H1 (cell line): ENCODE measurements around the gene ZNF823. TPM values are rescaled to one million over a fixed set of nuclear protein-coding genes. Genes with fewer than 3 reads are reported as not detected.

ENCODE experiments used
- CTCF ChIA-PET: fragments of 300-600 bp; sonication (Branson Sonifier 250); formaldehyde crosslinking; loops from one replicate; lab custom pipeline; 2021; ENCODE audit not compliant: partially characterized antibody; lab: Charles Lee
- POLR2A ChIA-PET: fragments of 300-600 bp; sonication (Branson Sonifier 250); formaldehyde crosslinking; loops from one replicate; lab custom pipeline; 2021; ENCODE audit warnings: inconsistent platforms; ENCODE audit not compliant: partially characterized antibody; lab: Charles Lee
- DNase-seq, 2 experiments: peaks; one replicate each; pipeline versions ENCODE4 v3.0.0 to v3.0.0-alpha.2; 2010 to 2022; ENCODE audit warnings: low spot score in 2 of 2, low read depth in 1 of 2, mixed read lengths in 1 of 2
- FAIRE-seq: peaks from 2 replicates; lab custom pipeline; 2011; peaks lifted over from hg19 to GRCh38; lab: Jason Lieb, UNC
- H2AFZ ChIP-seq: 2 replicates; pipeline ENCODE4 v1.8.1; 2012; ENCODE audit warnings: low read length, inconsistent platforms
- H2AK5ac ChIP-seq: 2 replicates; pipeline ENCODE4 v1.6.1; 2013; ENCODE audit warnings: low read depth, low read length
- H2BK120ac ChIP-seq: replicated peaks from 2 replicates; pipeline ENCODE3; 2013; ENCODE audit warnings: low read depth, low read length, inconsistent platforms
- H2BK12ac ChIP-seq: 2 replicates; pipeline ENCODE4 v1.6.1; 2013; ENCODE audit warnings: low read depth, low read length
- H2BK15ac ChIP-seq: 2 replicates; pipeline ENCODE4 v1.6.1; 2013; ENCODE audit warnings: low read length
- H2BK20ac ChIP-seq: 2 replicates; pipeline ENCODE4 v1.6.1; 2013; ENCODE audit warnings: low read length
- H2BK5ac ChIP-seq: 2 replicates; pipeline ENCODE4 v1.6.1; 2013; ENCODE audit warnings: low read depth, low read length
- H3K14ac ChIP-seq: 2 replicates; pipeline ENCODE4 v1.6.1; 2013; ENCODE audit warnings: inconsistent platforms; ENCODE audit not compliant: insufficient read length
- H3K18ac ChIP-seq: 2 replicates; pipeline ENCODE4 v1.6.1; 2013; ENCODE audit warnings: low read length; ENCODE audit errors: extremely low read depth
- H3K23ac ChIP-seq: 2 replicates; pipeline ENCODE4 v1.6.1; 2013; ENCODE audit warnings: inconsistent platforms; ENCODE audit not compliant: insufficient read length
- H3K23me2 ChIP-seq: 2 replicates; pipeline ENCODE4 v1.6.1; 2013; ENCODE audit warnings: low read depth, low read length
- H3K27ac ChIP-seq: 2 replicates; pipeline ENCODE4 v1.6.1; 2011; ENCODE audit warnings: low read depth, low read length, inconsistent platforms
- H3K27me3 ChIP-seq, 4 experiments: replicated peaks in 1 of 4; 1 replicate in 1 of 4; 2 replicates in 3 of 4; pipeline versions ENCODE4 v1.6.1 to v1.8.1; 2011 to 2013; ENCODE audit warnings: low read length in 3 of 4, mild to moderate bottlenecking in 3 of 4, inconsistent platforms in 2 of 4, mixed read lengths in 2 of 4, moderate library complexity in 1 of 4; ENCODE audit not compliant: control insufficient read depth in 3 of 4, insufficient read depth in 3 of 4; ENCODE audit errors: extremely low read depth in 1 of 4
- H3K36me3 ChIP-seq, 4 experiments: 2 replicates each; pipeline versions ENCODE4 v1.6.1 to v1.8.1; 2011 to 2013; ENCODE audit warnings: mild to moderate bottlenecking in 4 of 4, low read length in 3 of 4, moderate library complexity in 2 of 4, control low read depth in 1 of 4, inconsistent platforms in 1 of 4; ENCODE audit not compliant: insufficient read depth in 4 of 4, control insufficient read depth in 2 of 4
- H3K4ac ChIP-seq: replicated peaks from 2 replicates; pipeline ENCODE3; 2013; ENCODE audit warnings: low read length, low read depth, mixed read lengths, inconsistent platforms; ENCODE audit not compliant: insufficient read length
- H3K4me1 ChIP-seq, 4 experiments: replicated peaks in 1 of 4; 1 replicate in 1 of 4; 2 replicates in 3 of 4; pipeline versions ENCODE4 v1.6.1 to v1.8.1; 2011 to 2013; ENCODE audit warnings: low read length in 3 of 4, inconsistent platforms in 2 of 4, mixed read lengths in 1 of 4; ENCODE audit not compliant: insufficient read depth in 4 of 4, control insufficient read depth in 3 of 4
- H3K4me2 ChIP-seq, 2 experiments: 2 replicates each; pipeline versions ENCODE4 v1.6.1 to v1.8.1; 2011 to 2013; ENCODE audit warnings: low read depth in 2 of 2, low read length in 2 of 2, control low read depth in 1 of 2, inconsistent platforms in 1 of 2, mild to moderate bottlenecking in 1 of 2; ENCODE audit not compliant: insufficient read depth in 1 of 2
- H3K4me3 ChIP-seq, 4 experiments: fragments of 200-600, 300-600 bp in 1 of 4; sonication (generic), shearing (Covaris generic), sonication (Bioruptor Twin) in 1 of 4; 2 replicates each; pipeline versions ENCODE4 v1.5.1 to v1.8.1; 2011 to 2016; ENCODE audit warnings: low read length in 4 of 4, low read depth in 3 of 4, control low read depth in 2 of 4, inconsistent platforms in 2 of 4, mild to moderate bottlenecking in 2 of 4, mixed read lengths in 1 of 4, moderate library complexity in 1 of 4; ENCODE audit not compliant: insufficient read depth in 2 of 4; ENCODE audit errors: extremely low read depth in 1 of 4
- H3K56ac ChIP-seq: replicated peaks from 2 replicates; pipeline ENCODE3; 2013; ENCODE audit warnings: low read depth, mild to moderate bottlenecking, mixed read lengths, low read length, inconsistent platforms; ENCODE audit not compliant: insufficient read length
- H3K79me1 ChIP-seq: 2 replicates; pipeline ENCODE4 v1.6.1; 2013; ENCODE audit warnings: low read depth, low read length, control low read depth
- H3K79me2 ChIP-seq, 2 experiments: 2 replicates each; pipeline versions ENCODE4 v1.6.1 to v1.8.1; 2012 to 2013; ENCODE audit warnings: low read length in 2 of 2, mild to moderate bottlenecking in 2 of 2, inconsistent platforms in 1 of 2; ENCODE audit not compliant: insufficient read depth in 2 of 2, control insufficient read depth in 1 of 2
- H3K9ac ChIP-seq, 4 experiments: replicated peaks in 1 of 4; 1 replicate in 1 of 4; 2 replicates in 3 of 4; pipeline versions ENCODE4 v1.6.1 to v1.8.1; 2011 to 2013; ENCODE audit warnings: low read depth in 3 of 4, low read length in 3 of 4, control low read depth in 2 of 4, mild to moderate bottlenecking in 2 of 4, moderate library complexity in 2 of 4, inconsistent platforms in 1 of 4; ENCODE audit errors: extremely low read depth in 1 of 4
- H3K9me3 ChIP-seq, 2 experiments: 2 replicates each; pipeline versions ENCODE4 v1.6.1 to v1.8.1; 2012 to 2013; ENCODE audit warnings: mild to moderate bottlenecking in 2 of 2, moderate library complexity in 2 of 2, control low read depth in 1 of 2, inconsistent platforms in 1 of 2, low read depth in 1 of 2, low read length in 1 of 2, mixed read lengths in 1 of 2; ENCODE audit not compliant: insufficient read depth in 2 of 2
- H4K20me1 ChIP-seq, 2 experiments: replicated peaks in 1 of 2; 2 replicates each; pipeline versions ENCODE3 to v1.8.1; 2011 to 2013; ENCODE audit warnings: inconsistent platforms in 2 of 2, low read length in 2 of 2, mild to moderate bottlenecking in 1 of 2; ENCODE audit not compliant: insufficient read depth in 2 of 2, control insufficient read depth in 1 of 2
- H4K5ac ChIP-seq: 2 replicates; pipeline ENCODE4 v1.6.1; 2013; ENCODE audit warnings: low read length, low read depth, mixed read lengths, inconsistent platforms; ENCODE audit not compliant: insufficient read length
- H4K8ac ChIP-seq: 2 replicates; pipeline ENCODE4 v1.8.0; 2013; ENCODE audit warnings: mild to moderate bottlenecking, moderate library complexity, low read length, inconsistent platforms; ENCODE audit not compliant: insufficient read depth; ENCODE audit errors: extremely low read depth
- H4K91ac ChIP-seq: replicated peaks from 2 replicates; pipeline ENCODE3; 2013; ENCODE audit warnings: low read length, mixed read lengths, inconsistent platforms; ENCODE audit not compliant: insufficient read length
- CTBP2 ChIP-seq: IDR thresholded peaks from 2 replicates; pipeline ENCODE4 v1.7.0; 2011; ENCODE audit warnings: borderline replicate concordance, mild to moderate bottlenecking, moderate library complexity, mixed read lengths, low read length; ENCODE audit not compliant: insufficient read depth, insufficient read length
- JUND ChIP-seq: IDR thresholded peaks from 2 replicates; pipeline ENCODE4 v1.6.1; 2011; ENCODE audit warnings: mild to moderate bottlenecking, improper control_type of control experiment, low read length
- KDM5A ChIP-seq: fragments of 200-600 bp; IDR thresholded peaks from 2 replicates; pipeline ENCODE4 v1.7.1; 2012; ENCODE audit warnings: mild to moderate bottlenecking, low read length, inconsistent platforms, mixed read lengths
- MAFK ChIP-seq: IDR thresholded peaks from 2 replicates; pipeline ENCODE4 v1.6.1; 2012; ENCODE audit warnings: low read depth, mild to moderate bottlenecking, improper control_type of control experiment, low read length
- NANOG ChIP-seq: IDR thresholded peaks from 2 replicates; pipeline ENCODE4 v1.6.1; 2011; ENCODE audit warnings: low read length, low read depth, mild to moderate bottlenecking, inconsistent platforms; ENCODE audit not compliant: insufficient read depth, poor library complexity, severe bottlenecking
- PHF8 ChIP-seq: fragments of 200-600 bp; sonication (generic); conservative IDR thresholded peaks from 2 replicates; pipeline ENCODE4 v1.7.1; 2012; ENCODE audit warnings: low read depth, mild to moderate bottlenecking, inconsistent platforms, low read length, moderate library complexity
- POLR2AphosphoS5 ChIP-seq: IDR thresholded peaks from 2 replicates; pipeline ENCODE4 v1.6.1; 2011; ENCODE audit warnings: low read depth, low read length
- RFX5 ChIP-seq: IDR thresholded peaks from 2 replicates; pipeline ENCODE4 v1.6.1; 2011; ENCODE audit warnings: low read depth, low read length, improper control_type of control experiment, borderline replicate concordance
- RNF2 ChIP-seq: fragments of 200-900, 300-1000 bp; sonication (generic); IDR thresholded peaks from 2 replicates; pipeline ENCODE4 v1.7.1; 2016; ENCODE audit warnings: borderline replicate concordance, low read depth, mild to moderate bottlenecking, antibody characterized with exemption, low read length; ENCODE audit not compliant: poor library complexity, severe bottlenecking; ENCODE audit errors: missing control alignments
- SAP30 ChIP-seq: fragments of 300-600 bp; sonication (generic); IDR thresholded peaks from 2 replicates; pipeline ENCODE4 v1.7.1; 2012; ENCODE audit warnings: low read length, moderate library complexity, mild to moderate bottlenecking, inconsistent platforms; ENCODE audit not compliant: insufficient read depth, insufficient replicate concordance
- SIX5 ChIP-seq: IDR thresholded peaks from 2 replicates; pipeline ENCODE4 v1.6.1; 2011; ENCODE audit warnings: mild to moderate bottlenecking, low read depth, low read length
- SP4 ChIP-seq: IDR thresholded peaks from 2 replicates; pipeline ENCODE4 v1.6.1; 2012; ENCODE audit warnings: low read length, inconsistent platforms
- TAF1 ChIP-seq: IDR thresholded peaks from 2 replicates; pipeline ENCODE4 v1.6.1; 2011; ENCODE audit warnings: mild to moderate bottlenecking, low read depth, low read length
- TBP ChIP-seq: IDR thresholded peaks from 2 replicates; pipeline ENCODE4 v1.6.1; 2011; ENCODE audit warnings: low read depth, low read length, improper control_type of control experiment
- TEAD4 ChIP-seq: IDR thresholded peaks from 2 replicates; pipeline ENCODE4 v1.6.1; 2012; ENCODE audit warnings: low read depth, low read length, inconsistent platforms, mixed read lengths
- WGBS, 2 experiments: shearing (Covaris generic) in 1 of 2; methylation state at CpG; one replicate each; pipeline versions ENCODE4 v1.1.6 to v1.1.7; 2013 to 2015; ENCODE audit warnings: low lambda C conversion rate in 2 of 2, mixed read lengths in 2 of 2, inconsistent platforms in 1 of 2, low coverage in 1 of 2, missing lambda C conversion rate in 1 of 2; ENCODE audit not compliant: insufficient replicate concordance in 2 of 2, insufficient coverage in 1 of 2, insufficient read length in 1 of 2; ENCODE audit errors: extremely low coverage in 1 of 2, missing lambda C conversion rate in 1 of 2; 5-methylcytosine and 5-hydroxymethylcytosine counted together
- polyA plus RNA-seq, 7 experiments: library from polyadenylated mRNA; depleted of rRNA in 3 of 7; stranded (reverse) in 5 of 7; unstranded in 2 of 7; fragments of >200 nt in 5 of 7; fragments of 200-250 nt in 2 of 7; gene quantifications; 1 replicate in 5 of 7; 2 replicates in 1 of 7; 4 replicates in 1 of 7; pipeline versions ENCODE4 v1.2.1 to v1.2.3, GENCODE V29; 2011 to 2013; ENCODE audit warnings: missing spikeins in 2 of 7, mixed read lengths in 2 of 7
- total RNA-seq: library from RNA; stranded (reverse); fragmentation: NEBNext Ultra II Directional; extraction: Animal tissue kit (Norgen Biotek cat#: 25700); gene quantifications from 2 replicates; pipeline ENCODE4 v1.2.1, GENCODE V29; 2021

The ZNF823 gene
- total and polyA plus RNA-seq, 2 of the 8 experiments (the other 6 are each of a cell fraction or from before 2014, with no cell fraction given) = 0.73 to 2.4 TPM

- Histone ChIP-seq H2BK120ac (no peak overlapping the region), H3K27ac (no peak overlapping the region), H3K9ac (no peak overlapping the region), H2AK5ac (no peak overlapping the region), H3K27me3 (no peaks in the 10 kb centered on the region), H3K23ac (no peak overlapping the region), H3K14ac (no peak overlapping the region), H2BK12ac (no peak overlapping the region), H4K91ac (no peak overlapping the region), H3K36me3 (no peaks in the 10 kb centered on the region), H2BK20ac (no peak overlapping the region), H3K9me3 (peaks cover 0 to under 1% of the 10 kb centered on the region in 2 experiments; a peak in 1 of 4 replicates), H3K56ac (no peak overlapping the region), H3K79me1 (no peaks in the 10 kb centered on the region), H3K4me1 (peaks cover 0 to 3% (median 0%) of the 10 kb centered on the region in 4 experiments; a peak in 2 of 7 replicates), H2BK5ac (no peak overlapping the region), H2BK15ac (no peak overlapping the region), H3K4me3 (no peak overlapping the region), H4K8ac (no peak overlapping the region), H3K18ac (no peak overlapping the region), H3K4ac (no peak overlapping the region), H3K79me2 (no peaks in the 10 kb centered on the region)
- CTCF ChIA-PET = interaction anchor here (0.7 kb wide), 2 partner anchors 32 to 1135 kb away, joined by 4 to 5 read pairs; no protein-coding TSS in a partner anchor
- POLR2A ChIA-PET = no interaction called here
- WGBS, 2 experiments = 90% methylated on average over 4 of the region's 4 CpGs; no CpG with 5 or more reads in 1 of the 2 experiments
- TF ChIP-seq SP4 (no peak), POLR2AphosphoS5 (no peak), KDM5A (no peak), TEAD4 (no peak), TAF1 (no peak), CTBP2 (no peak), PHF8 (no peak), JUND (no peak), RNF2 (no peak), NANOG (no peak), MAFK (no peak), SAP30 (no peak), SIX5 (no peak), TBP (no peak), RFX5 (no peak)
- TF ChIP-seq, all 59 proteins: peak for 0
- no peak for FAIRE-seq
- H4K5ac ChIP-seq = no peak overlapping the region
- no peaks in the 10 kb centered on the region for H4K20me1 ChIP-seq
- H3K23me2 ChIP-seq = no peaks in the 10 kb centered on the region
- H3K4me2 ChIP-seq = no peak overlapping the region
- no peak overlapping the region for H2AFZ ChIP-seq
- DNase-seq = no peak
These were observed 9.2 kb downstream of the ZNF823 start for GRCh38 chr19:11729586-11729985.
